HG03442 (cell line): Measurements from ENCODE around the gene SMYD3.

ENCODE experiments used
- ATAC-seq: cut with Tn5 transposase; IDR thresholded peaks from one replicate; pipeline ENCODE4 v1.9.1; 2021; ENCODE audit warnings: mild to moderate bottlenecking, moderate library complexity; ENCODE audit not compliant: unreplicated experiment

The SMYD3 gene

DNA sequence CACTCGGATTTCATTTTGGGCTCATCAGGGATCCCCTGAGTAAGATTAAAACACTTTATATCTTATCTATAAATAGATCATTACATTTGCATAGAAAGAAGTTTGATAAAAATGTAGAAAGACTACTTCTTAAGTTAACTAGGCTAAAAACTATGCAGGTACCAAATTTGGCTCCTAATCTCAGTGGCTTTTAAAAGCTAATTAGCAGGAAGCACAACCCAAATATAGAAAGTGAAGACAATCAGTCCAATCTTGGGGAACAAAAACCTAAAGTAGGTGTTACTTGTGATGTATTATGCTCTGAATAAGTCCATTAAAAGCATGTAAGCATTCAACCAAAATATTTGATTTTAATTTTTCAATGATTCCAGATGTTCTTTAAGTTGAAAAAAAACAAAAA is 35.4 kb downstream of the SMYD3 start:
- ATAC-seq, result no peak

GRCh38 chr1:246470585-246470984 is 36.5 kb downstream of the SMYD3 start:
- ATAC-seq, result no peak

GRCh38 chr1:246462986-246463385 is 44.1 kb downstream of the SMYD3 start:
- ATAC-seq, result no peak

DNA sequence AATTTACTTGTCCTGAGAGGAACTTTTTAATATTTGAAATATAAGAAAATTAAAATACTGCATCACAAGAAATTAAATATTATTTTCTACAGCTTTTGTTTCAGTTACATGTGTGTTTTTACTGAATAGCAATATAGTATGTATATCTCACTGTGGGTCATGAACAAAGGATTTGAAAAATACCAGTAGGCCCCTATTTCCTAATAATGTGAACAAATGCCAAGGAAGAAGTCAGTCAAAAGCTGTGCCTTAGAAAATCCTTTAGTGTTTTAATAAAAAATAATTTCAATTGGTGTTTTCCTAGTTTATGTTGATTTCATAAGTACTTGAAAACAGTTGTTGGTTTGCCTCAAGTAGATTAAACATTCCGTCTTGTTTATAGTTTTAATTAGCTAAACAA is 46.7 kb downstream of the SMYD3 start:
- ATAC-seq, result no peak

DNA sequence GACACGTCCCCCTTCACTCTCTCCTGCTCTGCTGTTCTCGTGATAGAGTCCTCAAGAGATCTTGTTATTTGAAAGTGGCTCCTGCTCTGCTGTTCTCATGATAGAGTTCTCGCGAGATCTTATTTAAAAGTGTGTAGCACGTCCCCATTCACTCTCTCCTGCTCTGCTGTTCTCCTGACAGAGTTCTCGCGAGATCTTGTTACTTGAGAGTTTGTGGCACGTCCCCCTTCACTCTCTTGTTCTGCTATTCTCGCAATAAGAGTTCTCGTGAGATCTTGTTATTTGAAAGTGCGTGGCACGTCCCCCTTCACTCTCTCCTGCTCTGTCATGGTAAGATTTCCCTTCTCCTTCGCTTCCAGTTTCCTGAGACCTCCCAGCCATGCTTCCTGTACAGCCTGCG is 47.9 kb downstream of the SMYD3 start:
- no peak for ATAC-seq

DNA sequence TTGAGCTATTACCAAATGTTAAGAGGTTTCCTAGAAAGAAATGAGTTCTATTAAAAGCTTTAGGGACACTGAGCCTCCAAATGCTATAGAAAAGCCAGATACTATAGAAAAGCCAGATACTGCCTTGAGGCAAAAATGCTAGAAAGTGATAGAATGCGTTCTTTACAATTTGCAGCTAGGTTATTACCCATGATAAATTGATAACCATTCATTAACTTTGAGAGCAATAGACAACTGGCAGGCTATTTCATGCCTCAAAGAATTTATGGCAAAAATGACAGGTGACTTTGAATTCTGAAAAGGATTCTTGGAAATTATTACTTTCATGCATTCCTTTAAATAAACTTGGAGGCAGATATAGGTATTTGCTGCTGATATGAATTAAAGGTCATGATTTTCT is 51.6 kb downstream of the SMYD3 start:
- no peak for ATAC-seq

DNA sequence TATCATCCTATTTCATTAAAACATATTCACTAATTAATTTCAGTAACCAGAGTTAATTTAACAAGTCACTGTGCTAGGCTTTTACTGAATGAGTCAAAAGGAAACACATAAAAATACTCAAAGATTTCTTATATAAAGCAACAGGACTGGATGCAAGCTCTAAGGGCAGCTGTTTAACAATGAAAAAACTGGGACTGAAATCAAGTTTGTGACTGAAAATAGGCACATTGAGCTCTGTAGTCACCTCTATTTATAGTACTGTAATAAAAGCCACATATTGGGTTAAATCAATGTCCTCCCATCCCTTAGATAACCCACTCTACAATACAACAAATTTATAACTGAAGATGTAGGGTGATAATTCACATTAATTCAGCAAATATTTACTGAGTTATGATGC is 52.4 kb downstream of the SMYD3 start:
- ATAC-seq, result no peak

DNA sequence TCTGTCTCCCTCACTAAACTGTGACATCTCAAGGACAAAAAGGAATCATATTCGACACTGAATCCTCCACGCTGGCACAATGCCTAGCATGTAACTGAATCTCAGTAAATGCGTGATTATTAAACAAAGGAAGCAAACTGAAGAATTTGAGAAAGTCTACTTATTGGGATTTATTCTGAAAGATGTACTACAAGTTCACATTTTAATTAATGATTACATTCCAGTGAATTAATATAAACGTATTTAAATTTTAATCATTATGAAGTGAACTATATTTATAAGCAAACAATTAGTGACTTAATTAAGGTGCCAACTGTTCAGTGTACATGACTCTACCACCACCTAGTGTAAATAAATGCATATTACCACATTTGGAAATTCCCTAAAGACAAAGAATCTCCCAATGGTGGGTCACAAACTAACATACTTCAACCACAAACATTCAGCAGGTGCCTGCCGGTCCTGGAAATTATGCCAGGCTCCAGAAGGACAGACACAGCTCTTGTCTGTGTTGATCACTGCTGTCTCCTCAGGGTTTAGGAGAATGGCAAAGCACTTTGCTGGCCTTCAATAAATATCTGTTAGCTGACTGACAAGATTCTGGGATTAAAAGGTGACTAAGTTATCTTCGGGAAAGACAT is 56.3 kb downstream of the SMYD3 start:
- no peak for ATAC-seq

GRCh38 chr1:246448373-246448772 is 58.7 kb downstream of the SMYD3 start:
- no peak for ATAC-seq

- ATAC-seq, result no peak
These were observed 59.6 kb downstream of the SMYD3 start for GRCh38 chr1:246447501-246447900.

GRCh38 chr1:246445503-246445902 is 61.6 kb downstream of the SMYD3 start:
- ATAC-seq, result no peak

GRCh38 chr1:246444617-246445016 is 62.5 kb downstream of the SMYD3 start:
- ATAC-seq, result no peak

GRCh38 chr1:246437961-246438360 is 69.1 kb downstream of the SMYD3 start:
- ATAC-seq, result no peak

DNA sequence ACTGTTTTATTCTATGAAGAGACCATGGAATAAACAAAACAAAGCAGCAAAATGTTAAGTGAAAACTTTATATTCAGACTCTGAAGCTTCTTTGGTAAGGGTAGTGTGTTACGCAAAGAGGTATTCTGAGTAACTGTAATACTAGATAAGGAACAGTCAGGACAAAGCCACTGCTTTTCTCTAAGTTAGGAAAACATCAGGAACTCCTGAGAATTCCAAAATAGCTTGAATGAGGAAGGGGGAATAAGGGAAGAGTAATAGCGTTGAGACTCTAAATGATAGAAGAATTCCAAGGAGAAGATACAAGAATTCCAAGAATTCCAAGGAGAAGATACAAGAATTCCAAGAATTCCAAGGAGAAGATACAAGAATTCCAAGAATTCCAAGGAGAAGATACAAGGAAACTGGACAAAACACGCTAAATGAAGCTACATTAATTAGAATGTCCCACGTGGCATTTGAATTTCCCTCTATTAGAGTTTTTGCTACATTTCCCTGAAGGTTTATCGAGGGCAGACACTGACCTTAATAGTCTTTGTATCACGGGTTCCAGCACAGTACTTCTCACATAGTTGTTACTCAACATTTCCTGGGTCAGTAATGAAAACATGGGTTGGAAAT is 71.5 kb downstream of the SMYD3 start:
- ATAC-seq, result no peak

DNA sequence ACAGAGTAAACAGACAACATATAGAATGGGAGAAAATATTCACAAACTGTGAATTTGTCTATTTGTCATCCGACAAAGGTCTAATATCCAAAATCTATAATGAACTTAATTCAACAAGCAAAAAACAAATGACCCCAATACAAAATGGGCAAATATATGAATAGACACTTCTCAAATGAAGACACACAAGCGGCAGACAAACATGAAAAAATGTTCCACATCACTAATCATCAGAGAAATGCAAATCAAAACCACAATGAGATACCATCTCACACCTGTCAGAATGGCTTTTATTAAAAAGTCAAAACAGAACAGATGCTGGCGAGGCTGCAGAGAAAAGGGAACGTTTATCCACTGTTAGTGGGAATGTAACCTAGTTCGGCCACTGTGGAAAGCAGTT is 72.7 kb downstream of the SMYD3 start:
- ATAC-seq, result no peak

DNA sequence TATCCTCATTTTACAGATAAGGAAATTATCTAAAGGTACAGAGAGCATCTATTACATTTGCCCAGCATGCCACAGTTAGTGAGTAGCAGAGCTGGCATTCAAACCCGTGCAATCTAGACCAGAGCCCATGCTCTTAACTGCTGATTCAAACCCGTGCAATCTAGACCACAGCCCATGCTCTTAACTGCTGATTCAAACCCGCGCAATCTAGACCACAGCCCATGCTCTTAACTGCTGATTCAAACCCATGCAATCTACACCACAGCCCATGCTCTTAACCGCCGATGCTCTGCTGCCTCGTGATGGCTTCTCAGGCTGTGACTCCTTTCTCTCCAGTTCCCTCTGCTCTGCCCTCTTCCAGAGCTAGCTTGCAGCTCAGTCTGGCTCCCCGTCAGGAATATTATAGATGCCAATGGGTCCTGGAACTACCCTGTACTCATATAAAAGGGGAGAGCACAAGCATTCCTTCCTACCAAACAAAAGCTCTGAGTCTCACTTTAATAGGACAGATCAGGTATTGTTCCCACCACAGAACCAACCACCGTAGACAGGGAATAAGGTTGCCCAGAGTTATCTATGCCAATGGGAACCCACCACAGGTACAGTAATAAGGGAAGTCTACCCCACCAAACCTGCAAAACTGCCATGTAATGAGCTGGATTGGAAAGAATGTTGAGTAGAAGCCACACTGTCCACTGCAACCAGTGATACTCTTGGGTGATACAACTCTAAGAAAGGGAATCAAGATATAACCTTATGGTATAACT is 78.4 kb downstream of the SMYD3 start:
- no peak for ATAC-seq

DNA sequence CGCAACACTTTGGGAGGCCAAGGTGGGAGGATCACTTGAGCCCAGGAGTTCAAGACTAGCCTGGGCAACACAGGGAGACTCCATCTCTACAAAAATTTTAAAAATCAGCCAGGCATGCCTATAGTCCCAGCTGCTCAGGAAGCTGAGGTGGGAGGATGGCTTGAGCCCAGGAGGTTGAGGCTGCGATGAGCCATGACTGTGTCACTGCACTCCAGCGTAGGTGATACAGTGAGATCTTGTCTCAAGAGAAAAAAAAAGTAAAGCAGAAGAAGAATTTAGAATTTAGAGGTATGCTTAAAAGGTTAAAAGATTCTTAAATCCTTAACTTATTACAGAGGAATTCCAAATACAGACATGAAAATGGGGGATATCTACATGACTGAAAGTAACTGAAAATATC is 79.5 kb downstream of the SMYD3 start:
- ATAC-seq, result no peak

DNA sequence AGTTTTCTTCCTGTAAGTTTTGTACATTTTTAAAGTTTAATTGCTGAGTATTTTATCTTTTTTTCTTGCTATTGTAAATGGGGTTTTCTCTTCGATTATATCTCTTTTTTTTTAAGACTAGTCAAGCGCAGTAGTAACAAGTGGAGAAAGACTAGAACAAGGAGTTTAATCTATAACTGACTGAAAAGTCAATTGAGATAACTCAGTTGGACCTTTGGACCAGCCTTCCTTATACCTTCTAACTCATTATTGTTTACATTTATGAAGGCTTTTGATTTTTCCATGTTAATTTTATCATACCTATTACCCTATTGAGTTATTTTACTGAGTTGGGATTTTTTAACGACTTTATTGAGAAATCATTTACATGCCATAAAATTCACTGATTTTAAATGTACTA is 81.2 kb downstream of the SMYD3 start:
- no peak for ATAC-seq

- no peak for ATAC-seq
These were observed 81.8 kb downstream of the SMYD3 start for GRCh38 chr1:246425139-246425794.

GRCh38 chr1:246420300-246420699 is 86.8 kb downstream of the SMYD3 start:
- no peak for ATAC-seq

- ATAC-seq, result no peak
These were observed 88.3 kb downstream of the SMYD3 start for GRCh38 chr1:246418565-246419312.
